Caco-2 (cell line): ENCODE measurements around the gene SSBP2. TPM values are rescaled to one million over a fixed set of nuclear protein-coding genes. Genes with fewer than 3 reads are reported as not detected.

ENCODE experiments used
- BruUV-seq: library from RNA; stranded (reverse); fragments of 400-500 nt; replicated peaks from 2 replicates; lab custom pipeline; 2021; lab: Mats Ljungman, UMichigan
- CTCF ChIA-PET: fragments of 300-600 bp; sonication (Branson Sonifier 250); formaldehyde crosslinking; loops from one replicate; lab custom pipeline; 2022; ENCODE audit warnings: antibody characterized with exemption; lab: Charles Lee
- POLR2A ChIA-PET: fragments of 300-600 bp; sonication (Branson Sonifier 250); formaldehyde crosslinking; loops from one replicate; lab custom pipeline; 2022; ENCODE audit warnings: antibody characterized with exemption; lab: Charles Lee
- DNase-seq, 2 experiments: peaks; one replicate each; pipeline versions ENCODE4 v3.0.0 to v3.0.0-alpha.2; 2020 to 2022
- H3K27me3 ChIP-seq: replicated peaks from 2 replicates; pipeline ENCODE4 v1.6.0; 2011; ENCODE audit warnings: low read length; ENCODE audit not compliant: control insufficient read depth, insufficient read depth
- H3K36me3 ChIP-seq: 2 replicates; pipeline ENCODE4 v1.5.1; 2011; ENCODE audit warnings: low read length; ENCODE audit not compliant: control insufficient read depth, insufficient read depth
- H3K4me1 ChIP-seq: fragments of 250-450 bp; sonication (Bioruptor Pico); 2 replicates; pipeline ENCODE4 v1.5.1; 2020; ENCODE audit warnings: mild to moderate bottlenecking
- H3K4me3 ChIP-seq: 2 replicates; pipeline ENCODE4 v1.5.1; 2011; ENCODE audit warnings: low read depth, mild to moderate bottlenecking, control low read depth, low read length
- H3K9me3 ChIP-seq: fragments of 250-450 bp; sonication (Bioruptor Pico); 2 replicates; pipeline ENCODE4 v1.5.1; 2020; ENCODE audit warnings: mild to moderate bottlenecking, moderate library complexity
- H3K27ac Mint-ChIP-seq: one replicate; pipeline ENCODE4 v1.8.0; 2022; ENCODE audit warnings: mixed read lengths; ENCODE audit not compliant: unreplicated experiment
- H3K27me3 Mint-ChIP-seq: one replicate; pipeline ENCODE4 v1.8.0; 2022; ENCODE audit warnings: mixed read lengths; ENCODE audit not compliant: insufficient read depth, unreplicated experiment
- H3K36me3 Mint-ChIP-seq: one replicate; pipeline ENCODE4 v1.8.0; 2022; ENCODE audit warnings: mild to moderate bottlenecking, mixed read lengths; ENCODE audit not compliant: insufficient read depth, unreplicated experiment
- H3K4me1 Mint-ChIP-seq: one replicate; pipeline ENCODE4 v1.8.0; 2022; ENCODE audit warnings: low read depth, mixed read lengths; ENCODE audit not compliant: unreplicated experiment
- H3K4me3 Mint-ChIP-seq: one replicate; pipeline ENCODE4 v1.8.0; 2022; ENCODE audit warnings: mild to moderate bottlenecking, moderate library complexity, mixed read lengths; ENCODE audit not compliant: unreplicated experiment
- H3K9me3 Mint-ChIP-seq: one replicate; pipeline ENCODE4 v1.8.0; 2022; ENCODE audit warnings: mixed read lengths; ENCODE audit not compliant: unreplicated experiment
- intact Hi-C: fragments of 100-400 bp; cut with micrococcal nuclease; formaldehyde crosslinking; loops from one replicate; pipeline ENCODE4 v1.10.0; 2022; ENCODE audit not compliant: unreplicated experiment
- total RNA-seq: library from RNA; stranded (reverse); gene quantifications from 2 replicates; pipeline ENCODE4 v1.2.3, GENCODE V29; 2022
- TF ChIP-seq, protein P1 (sequence below), 2 experiments: fragments of 200-600 bp in 1 of 2; IDR thresholded peaks; 1 replicate in 1 of 2; 2 replicates in 1 of 2; pipeline versions ENCODE4 v1.5.1 to v1.8.0; 2011 to 2022; ENCODE audit warnings: antibody characterized with exemption in 1 of 2, control low read depth in 1 of 2, inconsistent platforms in 1 of 2, low read depth in 1 of 2, low read length in 1 of 2, mild to moderate bottlenecking in 1 of 2, moderate library complexity in 1 of 2; ENCODE audit not compliant: insufficient read depth in 1 of 2, severe bottlenecking in 1 of 2, unreplicated experiment in 1 of 2

Gene SSBP2
- total RNA-seq, 1 experiment from 2014 or later: 2.5 TPM

DNA sequence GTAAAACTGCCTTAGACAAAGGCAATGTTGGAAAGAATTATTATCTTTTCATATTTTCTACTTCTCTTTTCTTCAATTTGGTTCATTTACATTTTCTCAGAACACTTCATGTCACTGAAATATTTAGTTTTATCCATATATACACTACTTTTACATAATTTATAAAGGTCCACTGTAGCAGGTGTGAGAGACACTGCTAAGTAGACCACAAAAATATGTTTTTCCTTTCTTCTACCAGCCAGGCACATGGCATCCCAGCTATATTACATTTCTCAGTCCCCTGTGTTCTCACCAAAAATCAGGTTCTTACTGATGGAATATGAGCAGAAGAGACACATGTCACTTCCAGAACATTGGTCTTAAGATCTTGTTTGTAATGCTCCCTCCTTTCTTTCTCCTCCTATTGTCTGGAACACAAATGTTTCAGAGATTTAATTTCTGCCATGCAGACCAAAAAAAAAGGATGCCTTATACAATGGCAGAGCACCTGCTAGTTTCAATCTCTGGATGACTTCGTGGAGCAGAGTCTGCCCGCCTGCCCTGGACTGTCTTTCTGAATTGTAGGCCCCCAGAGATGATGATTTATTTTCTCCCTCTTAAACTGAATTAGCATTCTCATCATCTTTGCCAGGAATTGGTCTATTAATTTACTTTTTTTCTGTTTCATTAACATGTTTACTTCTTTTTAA lies 231.5 kb downstream of the SSBP2 start:
- intact Hi-C loops: no loop called here

DNA sequence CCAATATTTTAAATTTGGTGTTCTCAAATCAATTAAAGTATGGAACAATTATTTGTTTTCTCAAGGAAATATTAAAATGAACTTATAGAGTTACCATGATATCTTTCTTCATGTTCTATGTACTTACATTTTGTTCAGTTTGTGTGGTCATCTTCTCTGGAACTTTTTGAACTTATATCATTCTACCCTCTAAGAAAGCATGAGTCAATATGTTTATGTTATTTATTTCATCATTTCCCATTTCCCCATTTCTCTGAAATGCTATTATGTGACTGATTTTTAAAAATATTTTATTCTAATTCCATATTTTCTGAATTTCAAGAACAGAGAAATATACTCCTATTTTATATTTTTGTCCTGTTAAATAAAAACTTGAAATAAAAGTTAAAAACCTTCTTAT lies 233.4 kb downstream of the SSBP2 start:
- Histone ChIP-seq H3K4me3 (no peak overlapping the region), H3K36me3 (no peaks in the 10 kb centered on the region), H3K4me1 (no peaks in the 10 kb centered on the region), H3K27me3 (no peaks in the 10 kb centered on the region), H3K9me3 (no peaks in the 10 kb centered on the region)
- H3K36me3 Mint-ChIP-seq: no peaks in the 10 kb centered on the region
- H3K27ac Mint-ChIP-seq: no peak overlapping the region
- TF ChIP-seq, protein P1, sequence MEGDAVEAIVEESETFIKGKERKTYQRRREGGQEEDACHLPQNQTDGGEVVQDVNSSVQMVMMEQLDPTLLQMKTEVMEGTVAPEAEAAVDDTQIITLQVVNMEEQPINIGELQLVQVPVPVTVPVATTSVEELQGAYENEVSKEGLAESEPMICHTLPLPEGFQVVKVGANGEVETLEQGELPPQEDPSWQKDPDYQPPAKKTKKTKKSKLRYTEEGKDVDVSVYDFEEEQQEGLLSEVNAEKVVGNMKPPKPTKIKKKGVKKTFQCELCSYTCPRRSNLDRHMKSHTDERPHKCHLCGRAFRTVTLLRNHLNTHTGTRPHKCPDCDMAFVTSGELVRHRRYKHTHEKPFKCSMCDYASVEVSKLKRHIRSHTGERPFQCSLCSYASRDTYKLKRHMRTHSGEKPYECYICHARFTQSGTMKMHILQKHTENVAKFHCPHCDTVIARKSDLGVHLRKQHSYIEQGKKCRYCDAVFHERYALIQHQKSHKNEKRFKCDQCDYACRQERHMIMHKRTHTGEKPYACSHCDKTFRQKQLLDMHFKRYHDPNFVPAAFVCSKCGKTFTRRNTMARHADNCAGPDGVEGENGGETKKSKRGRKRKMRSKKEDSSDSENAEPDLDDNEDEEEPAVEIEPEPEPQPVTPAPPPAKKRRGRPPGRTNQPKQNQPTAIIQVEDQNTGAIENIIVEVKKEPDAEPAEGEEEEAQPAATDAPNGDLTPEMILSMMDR (IDR thresholded peaks at IDR 0.05; ENCODE audit: insufficient read depth in 1 of 2, low read depth in 1 of 2, low read length in 1 of 2, severe bottlenecking in 1 of 2, unreplicated experiment in 1 of 2): no peak
- CTCF ChIA-PET: no interaction called here
- POLR2A ChIA-PET: no interaction called here
- H3K4me1 Mint-ChIP-seq: no peaks in the 10 kb centered on the region
- DNase-seq: no peak
- BruUV-seq: no TSS peak
- H3K9me3 Mint-ChIP-seq: no peaks in the 10 kb centered on the region
- intact Hi-C loops: no loop called here
- no peak overlapping the region for H3K4me3 Mint-ChIP-seq
- H3K27me3 Mint-ChIP-seq: peaks cover 3% of the 10 kb centered on the region

More for the DNA sequence above, 231.5 kb downstream of the SSBP2 start:
- BruUV-seq: no TSS peak
- Mint-ChIP-seq H3K4me3 (no peak overlapping the region), H3K4me1 (no peaks in the 10 kb centered on the region), H3K9me3 (no peaks in the 10 kb centered on the region), H3K36me3 (no peaks in the 10 kb centered on the region), H3K27ac (no peak overlapping the region), H3K27me3 (peaks cover 3% of the 10 kb centered on the region)
- Histone ChIP-seq H3K4me3 (no peak overlapping the region), H3K9me3 (no peaks in the 10 kb centered on the region), H3K36me3 (no peaks in the 10 kb centered on the region), H3K4me1 (no peaks in the 10 kb centered on the region), H3K27me3 (no peaks in the 10 kb centered on the region)
- no peak for DNase-seq
- TF ChIP-seq, protein P1 (IDR thresholded peaks at IDR 0.05; ENCODE audit: insufficient read depth in 1 of 2, low read depth in 1 of 2, low read length in 1 of 2, severe bottlenecking in 1 of 2, unreplicated experiment in 1 of 2): no peak
- ChIA-PET POLR2A (no interaction called here), CTCF (no interaction called here)

DNA sequence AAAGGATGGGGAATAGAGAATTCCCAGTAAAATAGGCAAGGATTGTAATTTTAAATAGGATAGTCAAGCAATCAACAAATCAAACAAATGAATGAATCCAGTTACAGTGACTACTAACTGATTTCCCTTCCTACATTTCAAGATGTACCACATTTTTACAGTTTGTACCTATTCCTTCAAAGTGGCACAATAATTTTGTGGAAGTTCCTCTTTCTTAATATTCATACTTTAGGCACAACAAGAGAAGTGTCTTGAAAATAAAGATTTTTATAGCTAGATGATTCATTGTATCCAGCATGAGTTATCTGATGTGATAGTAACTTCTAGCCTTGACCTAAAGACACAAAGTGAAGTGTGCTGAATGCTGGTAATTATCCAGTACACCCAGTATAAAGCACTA lies 234.8 kb downstream of the SSBP2 start:
- Histone ChIP-seq H3K4me1 (no peaks in the 10 kb centered on the region), H3K27me3 (no peaks in the 10 kb centered on the region), H3K9me3 (no peaks in the 10 kb centered on the region), H3K36me3 (no peaks in the 10 kb centered on the region), H3K4me3 (no peak overlapping the region)
- H3K4me1 Mint-ChIP-seq: no peaks in the 10 kb centered on the region
- H3K4me3 Mint-ChIP-seq: no peak overlapping the region
- no TSS peak for BruUV-seq
- TF ChIP-seq, protein P1 (IDR thresholded peaks at IDR 0.05; ENCODE audit: insufficient read depth in 1 of 2, low read depth in 1 of 2, low read length in 1 of 2, severe bottlenecking in 1 of 2, unreplicated experiment in 1 of 2): no peak
- H3K36me3 Mint-ChIP-seq: no peaks in the 10 kb centered on the region
- H3K27me3 Mint-ChIP-seq: peaks cover 3% of the 10 kb centered on the region
- no peak overlapping the region for H3K27ac Mint-ChIP-seq
- intact Hi-C loops: no loop called here
- DNase-seq: no peak
- CTCF ChIA-PET: no interaction called here
- no peaks in the 10 kb centered on the region for H3K9me3 Mint-ChIP-seq
- POLR2A ChIA-PET: no interaction called here
